ENCODE measurements around the gene MRPS6. TPM values are rescaled to one million over a fixed set of nuclear protein-coding genes. Genes with fewer than 3 reads are reported as not detected.
A peak's percentile ranks its signal among the peaks of the same experiment; 100 is the strongest.

The MRPS6 gene
- total and polyA plus RNA-seq, 4 donors: 12.1 to 83.0 (median 17.0) TPM

- TF ChIP-seq JUND (IDR thresholded peaks at IDR 0.05) (no peak), FOXA2 (IDR thresholded peaks at IDR 0.05) (no peak), HNF4G (IDR thresholded peaks at IDR 0.05) (no peak), RXRA (IDR thresholded peaks at IDR 0.05) (peak; percentile 70 to 73), HNF4A (conservative IDR thresholded peaks at IDR 0.05) (no peak), YY1 (IDR thresholded peaks at IDR 0.05) (no peak), MAX (IDR thresholded peaks at IDR 0.05) (no peak), TAF1 (conservative IDR thresholded peaks at IDR 0.05) (no peak), GABPA (IDR thresholded peaks at IDR 0.05 in 1 of 2, conservative IDR thresholded peaks at IDR 0.05 in 1 of 2) (peak in 1 of 2 donors; percentile 14), ATF3 (IDR thresholded peaks at IDR 0.05) (no peak), FOXA1 (IDR thresholded peaks at IDR 0.05) (no peak), RAD21 (IDR thresholded peaks at IDR 0.05) (peak; percentile 31 to 36), ZBTB33 (IDR thresholded peaks at IDR 0.05) (no peak), SP1 (IDR thresholded peaks at IDR 0.05) (peak; percentile 48), EGR1 (IDR thresholded peaks at IDR 0.05; ENCODE audit: low read depth in 2 of 2) (no peak)
- TF ChIP-seq, protein P1, sequence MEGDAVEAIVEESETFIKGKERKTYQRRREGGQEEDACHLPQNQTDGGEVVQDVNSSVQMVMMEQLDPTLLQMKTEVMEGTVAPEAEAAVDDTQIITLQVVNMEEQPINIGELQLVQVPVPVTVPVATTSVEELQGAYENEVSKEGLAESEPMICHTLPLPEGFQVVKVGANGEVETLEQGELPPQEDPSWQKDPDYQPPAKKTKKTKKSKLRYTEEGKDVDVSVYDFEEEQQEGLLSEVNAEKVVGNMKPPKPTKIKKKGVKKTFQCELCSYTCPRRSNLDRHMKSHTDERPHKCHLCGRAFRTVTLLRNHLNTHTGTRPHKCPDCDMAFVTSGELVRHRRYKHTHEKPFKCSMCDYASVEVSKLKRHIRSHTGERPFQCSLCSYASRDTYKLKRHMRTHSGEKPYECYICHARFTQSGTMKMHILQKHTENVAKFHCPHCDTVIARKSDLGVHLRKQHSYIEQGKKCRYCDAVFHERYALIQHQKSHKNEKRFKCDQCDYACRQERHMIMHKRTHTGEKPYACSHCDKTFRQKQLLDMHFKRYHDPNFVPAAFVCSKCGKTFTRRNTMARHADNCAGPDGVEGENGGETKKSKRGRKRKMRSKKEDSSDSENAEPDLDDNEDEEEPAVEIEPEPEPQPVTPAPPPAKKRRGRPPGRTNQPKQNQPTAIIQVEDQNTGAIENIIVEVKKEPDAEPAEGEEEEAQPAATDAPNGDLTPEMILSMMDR (IDR thresholded peaks at IDR 0.05; ENCODE audit: low read depth, low read length, missing input control): no peak
- TF ChIP-seq, protein P2, sequence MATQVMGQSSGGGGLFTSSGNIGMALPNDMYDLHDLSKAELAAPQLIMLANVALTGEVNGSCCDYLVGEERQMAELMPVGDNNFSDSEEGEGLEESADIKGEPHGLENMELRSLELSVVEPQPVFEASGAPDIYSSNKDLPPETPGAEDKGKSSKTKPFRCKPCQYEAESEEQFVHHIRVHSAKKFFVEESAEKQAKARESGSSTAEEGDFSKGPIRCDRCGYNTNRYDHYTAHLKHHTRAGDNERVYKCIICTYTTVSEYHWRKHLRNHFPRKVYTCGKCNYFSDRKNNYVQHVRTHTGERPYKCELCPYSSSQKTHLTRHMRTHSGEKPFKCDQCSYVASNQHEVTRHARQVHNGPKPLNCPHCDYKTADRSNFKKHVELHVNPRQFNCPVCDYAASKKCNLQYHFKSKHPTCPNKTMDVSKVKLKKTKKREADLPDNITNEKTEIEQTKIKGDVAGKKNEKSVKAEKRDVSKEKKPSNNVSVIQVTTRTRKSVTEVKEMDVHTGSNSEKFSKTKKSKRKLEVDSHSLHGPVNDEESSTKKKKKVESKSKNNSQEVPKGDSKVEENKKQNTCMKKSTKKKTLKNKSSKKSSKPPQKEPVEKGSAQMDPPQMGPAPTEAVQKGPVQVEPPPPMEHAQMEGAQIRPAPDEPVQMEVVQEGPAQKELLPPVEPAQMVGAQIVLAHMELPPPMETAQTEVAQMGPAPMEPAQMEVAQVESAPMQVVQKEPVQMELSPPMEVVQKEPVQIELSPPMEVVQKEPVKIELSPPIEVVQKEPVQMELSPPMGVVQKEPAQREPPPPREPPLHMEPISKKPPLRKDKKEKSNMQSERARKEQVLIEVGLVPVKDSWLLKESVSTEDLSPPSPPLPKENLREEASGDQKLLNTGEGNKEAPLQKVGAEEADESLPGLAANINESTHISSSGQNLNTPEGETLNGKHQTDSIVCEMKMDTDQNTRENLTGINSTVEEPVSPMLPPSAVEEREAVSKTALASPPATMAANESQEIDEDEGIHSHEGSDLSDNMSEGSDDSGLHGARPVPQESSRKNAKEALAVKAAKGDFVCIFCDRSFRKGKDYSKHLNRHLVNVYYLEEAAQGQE (IDR thresholded peaks at IDR 0.05): no peak
- Histone ChIP-seq H3K36me3 (ENCODE audit: control insufficient read depth in 4 of 4, insufficient read depth in 3 of 4, low read depth in 1 of 4, low read length in 3 of 4) (peaks cover 0 to 7% (median under 1%) of the 10 kb centered on the region in 4 donors), H3K9ac (ENCODE audit: low read depth in 1 of 2, low read length in 2 of 2) (no peak overlapping the region), H3K27ac (ENCODE audit: low read depth in 1 of 2, low read length in 2 of 2) (peak overlapping the region; percentile 9 to 55), H3K4me1 (ENCODE audit: control insufficient read depth in 4 of 4, insufficient read depth in 4 of 4, low read length in 3 of 4) (peaks cover 1 to 36% (median 20%) of the 10 kb centered on the region in 4 donors), H3K27me3 (ENCODE audit: control insufficient read depth in 4 of 4, insufficient read depth in 4 of 4, low read length in 3 of 4) (no peaks in the 10 kb centered on the region), H3K4me3 (ENCODE audit: low read depth in 1 of 3, low read length in 3 of 3) (no peak overlapping the region), H3K9me3 (ENCODE audit: control insufficient read depth in 4 of 4, low read length in 3 of 4) (no peaks in the 10 kb centered on the region)
- whole genome bisulfite sequencing: 33% methylated on average over 2 of the region's 2 CpGs
- DNase-seq (ENCODE audit: low spot score): no peak
Observed at GRCh38 chr21:34078915-34079314, 5.5 kb downstream of the MRPS6 start.

Data from liver (tissue), 9 donors.